MM.1S (cell line): Measurements from ENCODE around the gene UHRF1.

Experiments
- EZH2phosphoT487 ChIP-seq: fragments of 300-600 bp; sonication (generic); IDR thresholded peaks from 2 replicates; pipeline ENCODE4 v1.6.1; 2018; ENCODE audit warnings: antibody characterized with exemption, low read length
- TF ChIP-seq, protein P1 (sequence below): fragments of 300-600 bp; sonication (generic); IDR thresholded peaks from 2 replicates; pipeline ENCODE4 v1.5.1; 2016; ENCODE audit warnings: antibody characterized with exemption, low read length, mixed read lengths

DNA sequence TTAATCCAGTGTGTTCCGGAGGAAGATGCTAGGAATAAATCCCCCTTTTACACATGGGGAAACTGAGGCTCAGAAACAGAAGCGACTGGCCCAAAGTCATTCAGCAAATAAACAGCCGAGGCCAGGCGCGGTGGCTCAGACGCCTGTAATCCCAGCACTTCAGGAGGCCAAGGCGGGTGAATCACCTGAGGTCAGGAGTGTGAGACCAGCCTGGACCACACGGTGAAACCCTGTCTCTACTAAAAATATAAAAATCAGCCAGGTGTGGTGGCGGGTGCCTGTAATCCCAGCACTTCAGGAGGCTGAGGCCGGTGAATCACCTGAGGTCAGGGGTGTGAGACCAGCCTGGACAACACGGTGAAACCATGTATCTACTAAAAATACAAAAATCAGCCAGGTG, 30.3 kb upstream of the UHRF1 start:
- TF ChIP-seq, protein P1, sequence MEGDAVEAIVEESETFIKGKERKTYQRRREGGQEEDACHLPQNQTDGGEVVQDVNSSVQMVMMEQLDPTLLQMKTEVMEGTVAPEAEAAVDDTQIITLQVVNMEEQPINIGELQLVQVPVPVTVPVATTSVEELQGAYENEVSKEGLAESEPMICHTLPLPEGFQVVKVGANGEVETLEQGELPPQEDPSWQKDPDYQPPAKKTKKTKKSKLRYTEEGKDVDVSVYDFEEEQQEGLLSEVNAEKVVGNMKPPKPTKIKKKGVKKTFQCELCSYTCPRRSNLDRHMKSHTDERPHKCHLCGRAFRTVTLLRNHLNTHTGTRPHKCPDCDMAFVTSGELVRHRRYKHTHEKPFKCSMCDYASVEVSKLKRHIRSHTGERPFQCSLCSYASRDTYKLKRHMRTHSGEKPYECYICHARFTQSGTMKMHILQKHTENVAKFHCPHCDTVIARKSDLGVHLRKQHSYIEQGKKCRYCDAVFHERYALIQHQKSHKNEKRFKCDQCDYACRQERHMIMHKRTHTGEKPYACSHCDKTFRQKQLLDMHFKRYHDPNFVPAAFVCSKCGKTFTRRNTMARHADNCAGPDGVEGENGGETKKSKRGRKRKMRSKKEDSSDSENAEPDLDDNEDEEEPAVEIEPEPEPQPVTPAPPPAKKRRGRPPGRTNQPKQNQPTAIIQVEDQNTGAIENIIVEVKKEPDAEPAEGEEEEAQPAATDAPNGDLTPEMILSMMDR = no peak
- TF ChIP-seq EZH2phosphoT487 = no peak
